Urinary bladder (tissue), 4 donors: Measurements from ENCODE around the gene RTF2. TPM values are rescaled to one million over a fixed set of nuclear protein-coding genes. Genes with fewer than 3 reads are reported as not detected.
A peak's percentile ranks its signal among the peaks of the same experiment; 100 is the strongest.

ENCODE experiments used
- DNase-seq: peaks from one replicate; pipeline ENCODE4 v3.0.0-alpha.2; 2015; ENCODE audit errors: extremely low spot score
- H3K27ac ChIP-seq: one replicate; pipeline ENCODE4 v1.5.1; 2013; ENCODE audit warnings: low read depth, mild to moderate bottlenecking, moderate library complexity
- H3K36me3 ChIP-seq: one replicate; pipeline ENCODE4 v1.6.1; 2013; ENCODE audit warnings: mild to moderate bottlenecking, moderate library complexity; ENCODE audit not compliant: insufficient read depth
- H3K4me1 ChIP-seq: one replicate; pipeline ENCODE4 v1.6.1; 2013; ENCODE audit warnings: mild to moderate bottlenecking, moderate library complexity; ENCODE audit not compliant: insufficient read depth
- H3K4me3 ChIP-seq: one replicate; pipeline ENCODE4 v1.5.1; 2013; ENCODE audit warnings: low read depth, low read length
- WGBS: extraction: QIAGEN DNeasy Blood & Tissue Kit; methylation state at CpG from one replicate; pipeline ENCODE4 v1.1.7; 2013; 5-methylcytosine and 5-hydroxymethylcytosine counted together
- polyA plus RNA-seq: library from polyadenylated mRNA; stranded (reverse); fragments of 200-250 nt; gene quantifications from one replicate; pipeline ENCODE4 v1.2.3, GENCODE V29; 2013
- total RNA-seq: library from RNA; depleted of rRNA; stranded (reverse); fragments of >200 nt; gene quantifications from one replicate; pipeline ENCODE4 v1.2.3, GENCODE V29; 2014
- donor health status: healthy with polysubstance abuse.
- donor health status: healthy.

RTF2 gene
- total and polyA plus RNA-seq, 2 donors = 49.3 to 115 TPM

DNA sequence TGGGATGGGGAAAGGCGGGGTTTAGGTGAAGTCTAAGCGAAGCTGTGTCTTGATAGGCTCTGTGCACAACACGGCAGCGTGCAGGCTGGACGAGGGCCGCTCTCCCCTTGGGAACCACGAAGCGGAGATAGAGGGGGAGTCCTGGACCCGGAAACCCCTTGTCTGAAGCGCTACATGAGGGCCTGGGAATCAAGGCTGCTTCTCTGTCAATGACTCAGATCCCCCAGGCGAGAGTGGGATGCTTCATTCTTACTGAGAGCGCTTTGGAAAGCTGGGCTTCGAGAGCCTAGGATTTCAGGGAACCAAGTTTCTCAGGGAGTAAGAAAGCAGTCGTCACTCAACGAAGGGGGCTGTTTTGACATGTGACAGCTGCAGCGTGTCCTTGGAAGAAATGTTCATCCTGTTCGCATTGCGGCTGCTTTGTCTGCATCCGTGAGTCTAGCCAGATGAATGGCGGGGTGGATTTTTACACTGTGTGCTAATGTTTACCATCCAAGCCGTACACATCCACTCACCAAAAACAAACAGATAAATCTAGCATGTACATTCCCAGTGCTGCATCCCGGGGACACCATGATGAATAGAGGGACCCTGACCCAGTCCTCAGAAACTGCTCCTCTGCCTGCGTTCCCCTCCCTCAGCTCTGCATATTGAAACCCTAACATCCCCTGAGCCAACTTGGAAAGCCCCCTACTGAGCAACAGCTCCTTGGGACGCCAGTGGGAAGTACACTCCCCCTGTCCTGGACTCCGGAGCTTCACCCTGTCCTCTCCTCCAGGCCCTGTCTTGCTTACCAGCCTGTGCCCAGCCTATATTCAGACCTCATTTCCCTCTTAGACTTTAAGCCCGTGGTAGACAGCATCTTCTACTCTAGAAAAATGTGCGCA is 24.5 kb upstream of the RTF2 start:
- WGBS = 53% methylated on average over 27 of the region's 27 CpGs
- no peak overlapping the region for H3K4me3 ChIP-seq
- no peak overlapping the region for H3K27ac ChIP-seq
- no peaks in the 10 kb centered on the region for H3K4me1 ChIP-seq
- no peaks in the 10 kb centered on the region for H3K36me3 ChIP-seq
- no peak for DNase-seq

DNA sequence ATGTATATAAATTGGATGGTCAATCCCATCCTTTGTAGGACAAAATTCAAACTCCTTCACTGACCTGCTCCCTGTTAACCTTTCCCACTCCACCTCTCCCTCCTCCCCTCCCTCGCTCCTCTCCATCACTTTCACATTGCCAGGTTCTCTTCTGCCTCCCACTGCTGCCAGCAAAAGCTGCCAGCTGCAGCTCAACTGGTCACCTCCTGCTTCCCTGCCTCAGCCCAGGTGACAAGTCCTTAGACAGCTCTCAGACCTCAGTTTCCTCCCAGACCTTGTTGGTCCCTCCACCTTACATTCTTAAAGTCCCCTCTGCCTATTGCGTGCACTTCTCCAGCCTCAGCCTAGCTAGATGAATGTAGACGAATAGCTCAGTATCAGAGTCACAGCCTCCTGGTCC is 23.3 kb upstream of the RTF2 start:
- no peak overlapping the region for H3K27ac ChIP-seq
- no peak for DNase-seq
- H3K36me3 ChIP-seq = no peaks in the 10 kb centered on the region
- no peaks in the 10 kb centered on the region for H3K4me1 ChIP-seq
- WGBS = 94% methylated on average over 3 of the region's 3 CpGs
- no peak overlapping the region for H3K4me3 ChIP-seq

GRCh38 chr20:56445540-56445939 is 22.9 kb upstream of the RTF2 start:
- no peaks in the 10 kb centered on the region for H3K4me1 ChIP-seq
- H3K27ac ChIP-seq = no peak overlapping the region
- H3K36me3 ChIP-seq = no peaks in the 10 kb centered on the region
- no peak overlapping the region for H3K4me3 ChIP-seq
- no peak for DNase-seq
- 93% methylated on average over 16 of the region's 16 CpGs for WGBS

DNA sequence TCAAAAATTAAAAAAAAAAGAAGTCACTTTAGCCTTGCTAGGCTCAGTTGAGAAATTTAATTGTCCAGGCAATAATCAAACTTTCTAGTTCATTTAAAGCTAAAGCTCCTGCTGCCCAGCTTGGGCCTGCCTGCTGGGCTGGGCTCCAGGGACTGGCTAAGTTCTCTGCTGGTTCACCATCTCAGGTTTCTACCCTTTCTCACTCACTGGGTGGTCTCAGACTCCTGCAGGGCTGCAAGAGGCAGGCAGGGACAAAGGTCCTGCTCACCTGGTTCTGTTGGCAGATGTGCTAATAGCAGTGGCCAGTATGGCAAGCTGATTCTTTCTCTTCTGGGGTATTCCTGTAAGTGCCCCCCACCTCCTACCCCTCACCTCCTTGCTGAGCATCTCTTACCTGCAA is 21.2 kb upstream of the RTF2 start:
- no peak overlapping the region for H3K27ac ChIP-seq
- H3K4me3 ChIP-seq = no peak overlapping the region
- no peak for DNase-seq
- H3K4me1 ChIP-seq = no peaks in the 10 kb centered on the region
- no peaks in the 10 kb centered on the region for H3K36me3 ChIP-seq

- Histone ChIP-seq H3K4me3 (no peak overlapping the region), H3K4me1 (no peaks in the 10 kb centered on the region), H3K36me3 (no peaks in the 10 kb centered on the region), H3K27ac (no peak overlapping the region)
- no peak for DNase-seq
- WGBS = 92% methylated on average over 5 of the region's 5 CpGs
Measured at GRCh38 chr20:56449459-56449858, 19.0 kb upstream of the RTF2 start.

DNA sequence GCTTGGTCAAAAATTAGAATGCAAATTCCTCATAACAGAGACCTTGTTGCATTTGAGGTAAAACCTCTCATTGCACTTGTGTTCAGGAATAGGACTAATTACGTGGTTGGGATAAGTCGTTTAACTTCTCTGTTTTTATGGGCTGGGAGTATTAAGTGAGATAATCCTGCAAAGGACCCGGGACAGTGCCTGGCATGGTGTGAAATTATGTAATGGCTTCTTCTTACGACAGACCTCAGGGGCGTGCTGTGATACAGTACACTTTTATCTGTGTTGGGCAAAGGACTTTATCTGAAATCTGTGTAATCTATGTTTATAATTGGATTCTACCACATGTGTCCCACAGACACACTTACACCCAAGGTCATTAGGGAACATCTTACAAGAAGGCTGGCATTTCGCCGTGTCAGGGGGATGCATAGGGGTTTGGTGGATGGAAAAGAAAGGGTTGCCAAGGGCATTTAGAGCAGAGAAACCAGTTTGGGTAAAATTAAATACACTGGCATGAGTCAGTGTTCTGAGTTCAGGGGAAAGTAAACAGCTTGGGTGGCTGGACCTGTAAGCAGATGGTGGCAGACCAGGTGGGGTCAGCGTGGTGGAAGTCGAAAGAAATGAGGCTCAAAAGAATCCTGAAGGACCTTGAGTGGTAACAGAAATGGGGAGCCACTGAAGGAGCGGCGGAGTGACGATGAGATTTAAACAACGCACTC is 17.2 kb upstream of the RTF2 start:
- Histone ChIP-seq H3K27ac (no peak overlapping the region), H3K4me1 (no peaks in the 10 kb centered on the region), H3K36me3 (no peaks in the 10 kb centered on the region), H3K4me3 (no peak overlapping the region)
- WGBS = 62% methylated on average over 13 of the region's 13 CpGs
- DNase-seq = no peak

DNA sequence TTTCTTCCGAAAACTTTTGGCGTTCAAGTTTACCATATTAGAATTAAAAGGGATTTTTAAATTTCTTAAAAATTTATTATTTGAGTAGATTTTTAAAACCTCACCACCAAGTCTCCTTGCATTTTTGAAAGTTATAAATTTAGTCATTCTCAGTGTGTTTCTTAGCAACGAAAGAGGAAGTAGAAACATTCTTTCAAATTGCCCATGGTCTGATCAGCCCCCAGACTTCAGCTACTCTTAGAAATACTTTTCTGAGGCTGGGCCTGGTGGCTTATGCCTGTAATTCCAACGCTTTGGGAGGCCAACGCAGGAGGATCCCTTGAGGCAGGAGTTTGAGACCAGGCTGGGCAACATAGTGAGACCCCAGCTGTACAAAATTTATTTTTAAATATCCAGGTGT is 15.1 kb upstream of the RTF2 start:
- Histone ChIP-seq H3K27ac (no peak overlapping the region), H3K4me3 (no peak overlapping the region), H3K36me3 (no peaks in the 10 kb centered on the region), H3K4me1 (no peaks in the 10 kb centered on the region)
- no peak for DNase-seq
- WGBS = 82% methylated on average over 5 of the region's 5 CpGs

DNA sequence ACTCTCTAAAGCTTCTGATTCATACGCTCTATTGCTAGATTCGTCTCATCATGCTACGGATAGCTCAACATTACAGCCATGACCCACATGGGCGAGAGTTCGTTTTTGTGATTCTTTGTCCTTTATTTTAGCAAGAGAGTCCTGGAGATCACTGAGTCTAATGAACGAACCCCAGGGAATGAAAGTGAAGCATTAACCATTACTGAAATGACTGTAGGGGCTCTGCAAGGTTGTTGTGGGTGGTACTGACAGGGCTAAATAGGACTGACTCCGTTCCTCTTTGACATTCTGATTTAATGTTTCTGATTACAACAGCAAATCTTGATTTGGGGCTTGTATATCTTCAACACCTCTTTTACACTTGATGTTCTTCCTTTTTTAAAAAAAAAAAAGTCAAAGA is 13.7 kb upstream of the RTF2 start:
- WGBS = 78% methylated on average over 7 of the region's 7 CpGs
- Histone ChIP-seq H3K36me3 (no peaks in the 10 kb centered on the region), H3K4me3 (no peak overlapping the region), H3K27ac (no peak overlapping the region), H3K4me1 (no peaks in the 10 kb centered on the region)
- DNase-seq = no peak

- 83% methylated on average over 22 of the region's 22 CpGs for WGBS
Measured at GRCh38 chr20:56458206-56458821, 10.1 kb upstream of the RTF2 start.

DNA sequence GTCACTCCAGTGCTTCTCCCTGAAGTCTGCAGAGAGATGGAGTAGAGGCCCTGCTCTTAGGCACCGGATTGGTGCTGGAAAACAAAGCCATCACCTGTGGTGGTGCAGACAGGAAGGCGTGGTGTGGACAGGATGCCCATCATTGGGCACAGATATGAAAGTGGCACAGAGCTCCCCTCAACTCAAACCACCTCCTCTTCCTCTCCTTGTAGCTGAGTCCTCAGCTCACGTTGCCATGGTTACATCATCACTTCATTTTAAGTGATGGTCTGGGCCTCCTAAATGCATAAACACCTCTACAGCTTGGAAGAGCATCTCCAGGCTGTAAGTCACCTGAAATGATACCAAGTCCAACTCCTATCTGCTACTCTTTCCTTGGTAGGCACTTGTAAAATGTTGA is 8.0 kb upstream of the RTF2 start:
- no peaks in the 10 kb centered on the region for H3K4me1 ChIP-seq
- no peak for DNase-seq
- H3K27ac ChIP-seq = no peak overlapping the region
- H3K4me3 ChIP-seq = no peak overlapping the region
- 70% methylated on average over 3 of the region's 3 CpGs for WGBS
- H3K36me3 ChIP-seq = no peaks in the 10 kb centered on the region

More at GRCh38 chr20:56458206-56458821, 10.1 kb upstream of the RTF2 start:
- Histone ChIP-seq H3K4me3 (no peak overlapping the region), H3K36me3 (no peaks in the 10 kb centered on the region), H3K27ac (no peak overlapping the region), H3K4me1 (no peaks in the 10 kb centered on the region)
- no peak for DNase-seq

- Histone ChIP-seq H3K4me1 (no peaks in the 10 kb centered on the region), H3K36me3 (no peaks in the 10 kb centered on the region), H3K4me3 (no peak overlapping the region), H3K27ac (no peak overlapping the region)
- no peak for DNase-seq
- 66% methylated on average over 3 of the region's 3 CpGs for WGBS
Measured at GRCh38 chr20:56461576-56461975, 6.9 kb upstream of the RTF2 start.

- Histone ChIP-seq H3K36me3 (no peaks in the 10 kb centered on the region), H3K27ac (no peak overlapping the region), H3K4me1 (no peaks in the 10 kb centered on the region), H3K4me3 (no peak overlapping the region)
- whole genome bisulfite sequencing = 68% methylated on average over 3 of the region's 3 CpGs
- DNase-seq = no peak
Measured at GRCh38 chr20:56463428-56463827, 5.0 kb upstream of the RTF2 start.

GRCh38 chr20:56465997-56466396 is 2.4 kb upstream of the RTF2 start:
- WGBS = 61% methylated on average over 7 of the region's 7 CpGs
- Histone ChIP-seq H3K27ac (no peak overlapping the region), H3K4me3 (no peak overlapping the region)

DNA sequence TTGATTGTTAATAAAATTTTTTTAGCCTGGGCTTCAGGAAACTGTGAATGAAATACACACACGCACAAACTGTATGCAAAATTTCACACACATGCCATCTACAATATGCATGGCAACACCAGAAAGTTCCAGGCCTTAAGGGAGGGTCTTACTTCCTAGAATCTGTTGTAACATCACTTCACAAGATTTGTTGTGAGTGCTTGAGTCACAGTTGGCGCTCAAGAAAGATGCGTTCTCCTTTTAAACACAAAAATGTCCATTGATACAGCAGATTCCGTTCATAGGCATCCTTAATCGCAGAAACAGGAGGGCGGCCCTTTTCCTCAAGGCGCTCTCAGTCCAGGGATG is 485 bp upstream of the RTF2 start:
- WGBS = 6% methylated on average over 7 of the region's 7 CpGs
- peak overlapping the region; percentile 75 for H3K27ac ChIP-seq
- H3K4me1 ChIP-seq = peaks cover 2% of the 10 kb centered on the region
- H3K36me3 ChIP-seq = no peaks in the 10 kb centered on the region
- H3K4me3 ChIP-seq = peak overlapping the region; percentile 74
- DNase-seq = no peak

More at GRCh38 chr20:56465997-56466396, 2.4 kb upstream of the RTF2 start:
- peaks cover 2% of the 10 kb centered on the region for H3K4me1 ChIP-seq
- no peak for DNase-seq
- H3K36me3 ChIP-seq = no peaks in the 10 kb centered on the region
